SK-N-SH (cell line): ENCODE results near the gene ABAT.

Experiments
- CHD2 ChIP-seq: fragments of 150-350 bp; IDR thresholded peaks from 2 replicates; pipeline ENCODE4 v1.6.1; 2018; ENCODE audit warnings: low read length; ENCODE audit not compliant: partially characterized antibody
- CTCF ChIP-seq: fragments of 200-600 bp; sonication (generic); IDR thresholded peaks from 2 replicates; pipeline ENCODE4 v1.6.1; 2017; ENCODE audit warnings: antibody characterized with exemption, mild to moderate bottlenecking, moderate library complexity
- EP300 ChIP-seq, 2 experiments: IDR thresholded peaks; 2 replicates each; pipeline versions ENCODE4 v1.4.0 to v1.6.1; 2012; ENCODE audit warnings: borderline replicate concordance in 1 of 2, low read depth in 1 of 2, low read length in 1 of 2
- FOXJ3 ChIP-seq: sonication (generic); formaldehyde crosslinking; IDR thresholded peaks from 2 replicates; pipeline ENCODE4 v1.5.1; 2020; ENCODE audit warnings: mild to moderate bottlenecking, missing genetic modification reagents
- MXI1 ChIP-seq: IDR thresholded peaks from 2 replicates; pipeline ENCODE4 v1.6.1; 2012; ENCODE audit warnings: mild to moderate bottlenecking, low read depth, low read length, improper control_type of control experiment
- NRF1 ChIP-seq: IDR thresholded peaks from 2 replicates; pipeline ENCODE4 v1.6.1; 2012; ENCODE audit warnings: low read depth, mild to moderate bottlenecking, low read length
- POLR2AphosphoS5 ChIP-seq: IDR thresholded peaks from 2 replicates; pipeline ENCODE4 v1.6.1; 2012; ENCODE audit warnings: low read depth, low read length
- RAD21 ChIP-seq: IDR thresholded peaks from 2 replicates; pipeline ENCODE4 v1.6.1; 2012; ENCODE audit warnings: mild to moderate bottlenecking, low read length
- REST ChIP-seq: IDR thresholded peaks from 2 replicates; pipeline ENCODE4 v1.6.1; 2012; ENCODE audit warnings: mild to moderate bottlenecking, low read depth, low read length, moderate library complexity
- RXRA ChIP-seq: IDR thresholded peaks from 2 replicates; pipeline ENCODE4 v1.4.0; 2012; ENCODE audit warnings: low read depth, mild to moderate bottlenecking, borderline replicate concordance
- SMC3 ChIP-seq: IDR thresholded peaks from 2 replicates; pipeline ENCODE4 v1.6.1; 2012; ENCODE audit warnings: low read depth, low read length, improper control_type of control experiment
- TAF1 ChIP-seq: IDR thresholded peaks from 2 replicates; pipeline ENCODE4 v1.6.1; 2012; ENCODE audit warnings: low read depth, mild to moderate bottlenecking, low read length, moderate library complexity, borderline replicate concordance
- USF1 ChIP-seq: IDR thresholded peaks from 2 replicates; pipeline ENCODE4 v1.4.0; 2012; ENCODE audit warnings: low read depth, borderline replicate concordance
- USF2 ChIP-seq: fragments of 150-350 bp; IDR thresholded peaks from 2 replicates; pipeline ENCODE4 v1.6.1; 2017; ENCODE audit warnings: antibody characterized with exemption, low read length, low read depth, borderline replicate concordance

- TF ChIP-seq USF1 (no peak), CHD2 (no peak), REST (no peak), EP300 (IDR thresholded peaks at IDR 0.05; ENCODE audit: borderline replicate concordance in 1 of 2, low read depth in 1 of 2, low read length in 1 of 2) (no peak), CTCF (no peak), MXI1 (no peak), POLR2AphosphoS5 (no peak), RXRA (no peak), NRF1 (no peak), SMC3 (no peak), RAD21 (no peak), FOXJ3 (CRISPR knock-in tag) (no peak), TAF1 (no peak), USF2 (no peak)
Observed at GRCh38 chr16:8721336-8722024, 47.1 kb downstream of the ABAT start.
